Peyer's patch (tissue), 4 donors: Measurements from ENCODE around the gene RYR1.

Experiments
- POLR2A ChIP-seq, 2 donors: fragments of 450-650 bp; IDR thresholded peaks; one replicate each; pipeline ENCODE4 v1.5.1; 2017; ENCODE audit warnings: antibody characterized with exemption in 2 of 2, mild to moderate bottlenecking in 2 of 2, moderate library complexity in 2 of 2
- TF ChIP-seq, protein P1 (sequence below), 6 experiments: fragments of 450-650 bp in 4 of 6; fragments of 200-600 bp in 2 of 6; sonication (generic) in 1 of 6; IDR thresholded peaks; one replicate each; pipeline ENCODE4 v1.5.1; 2017 to 2019; ENCODE audit warnings: antibody characterized with exemption in 6 of 6, mild to moderate bottlenecking in 3 of 6, moderate library complexity in 1 of 6

GRCh38 chr19:38583985-38584305, 150.5 kb downstream of the RYR1 start:
- no peak for TF ChIP-seq POLR2A (IDR thresholded peaks at IDR 0.05)
- TF ChIP-seq, protein P1, sequence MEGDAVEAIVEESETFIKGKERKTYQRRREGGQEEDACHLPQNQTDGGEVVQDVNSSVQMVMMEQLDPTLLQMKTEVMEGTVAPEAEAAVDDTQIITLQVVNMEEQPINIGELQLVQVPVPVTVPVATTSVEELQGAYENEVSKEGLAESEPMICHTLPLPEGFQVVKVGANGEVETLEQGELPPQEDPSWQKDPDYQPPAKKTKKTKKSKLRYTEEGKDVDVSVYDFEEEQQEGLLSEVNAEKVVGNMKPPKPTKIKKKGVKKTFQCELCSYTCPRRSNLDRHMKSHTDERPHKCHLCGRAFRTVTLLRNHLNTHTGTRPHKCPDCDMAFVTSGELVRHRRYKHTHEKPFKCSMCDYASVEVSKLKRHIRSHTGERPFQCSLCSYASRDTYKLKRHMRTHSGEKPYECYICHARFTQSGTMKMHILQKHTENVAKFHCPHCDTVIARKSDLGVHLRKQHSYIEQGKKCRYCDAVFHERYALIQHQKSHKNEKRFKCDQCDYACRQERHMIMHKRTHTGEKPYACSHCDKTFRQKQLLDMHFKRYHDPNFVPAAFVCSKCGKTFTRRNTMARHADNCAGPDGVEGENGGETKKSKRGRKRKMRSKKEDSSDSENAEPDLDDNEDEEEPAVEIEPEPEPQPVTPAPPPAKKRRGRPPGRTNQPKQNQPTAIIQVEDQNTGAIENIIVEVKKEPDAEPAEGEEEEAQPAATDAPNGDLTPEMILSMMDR (IDR thresholded peaks at IDR 0.05) = no peak
